ENCODE results near the gene NAXE.
A peak's percentile ranks its signal among the peaks of the same experiment; 100 is the strongest.

The NAXE gene

GRCh38 chr1:156594190-156594589 lies 2.6 kb downstream of the NAXE start:
- no peak overlapping the region for H3K27ac ChIP-seq
- TF ChIP-seq CTCF (conservative IDR thresholded peaks at IDR 0.05): no peak

GRCh38 chr1:156595016-156595415 lies 3.4 kb downstream of the NAXE start:
- TF ChIP-seq CTCF (conservative IDR thresholded peaks at IDR 0.05): no peak
- H3K27ac ChIP-seq: no peak overlapping the region

- TF ChIP-seq CTCF (conservative IDR thresholded peaks at IDR 0.05): no peak
- H3K27ac ChIP-seq: no peak overlapping the region
Measured at GRCh38 chr1:156596426-156596825, 4.8 kb downstream of the NAXE start.

GRCh38 chr1:156598125-156598524 lies 6.5 kb downstream of the NAXE start:
- H3K27ac ChIP-seq: no peak overlapping the region
- TF ChIP-seq CTCF (conservative IDR thresholded peaks at IDR 0.05): no peak

- TF ChIP-seq CTCF (conservative IDR thresholded peaks at IDR 0.05): no peak
- no peak overlapping the region for H3K27ac ChIP-seq
Measured at GRCh38 chr1:156598731-156599432, 7.3 kb downstream of the NAXE start.

- peak; percentile 30 for TF ChIP-seq CTCF (conservative IDR thresholded peaks at IDR 0.05)
- H3K27ac ChIP-seq: no peak overlapping the region
Measured at GRCh38 chr1:156599811-156600210, 8.2 kb downstream of the NAXE start.

GRCh38 chr1:156600733-156601121 lies 9.2 kb downstream of the NAXE start:
- peak overlapping the region; percentile 88 for H3K27ac ChIP-seq
- no peak for TF ChIP-seq CTCF (conservative IDR thresholded peaks at IDR 0.05)

Measured in VCaP (cell line).